Astrocyte (in vitro differentiated cells and primary cell): Measurements from ENCODE around the gene ARL8B.

ENCODE experiments used
- CTCF ChIP-seq: IDR thresholded peaks from 2 replicates; pipeline ENCODE4 v1.5.1; 2011; ENCODE audit warnings: low read depth, mild to moderate bottlenecking, inconsistent platforms, low read length, moderate library complexity; ENCODE audit not compliant: insufficient read depth
- EZH2 ChIP-seq: IDR thresholded peaks from 2 replicates; pipeline ENCODE4 v1.6.1; 2012; ENCODE audit warnings: mild to moderate bottlenecking, low read length, inconsistent platforms; ENCODE audit not compliant: insufficient read depth

- TF ChIP-seq EZH2 (no peak), CTCF (no peak)
Measured at GRCh38 chr3:5194341-5194740, 72.2 kb downstream of the ARL8B start.
